ENCODE results near the gene DCTN3.
"Not testable (repeated sequence)": the region's sequence is repeated elsewhere in the genome, so short reads cannot be mapped to it uniquely, and the experiment has no call there.

Gene DCTN3

GRCh38 chr9:34647084-34647403, 26.7 kb upstream of the DCTN3 start:
- no peak for DNase-seq (ENCODE audit: low read depth in 2 of 2)

- DNase-seq (ENCODE audit: low read depth in 2 of 2) = peak; percentile 94 to 96
Observed at GRCh38 chr9:34646211-34647083, 26.2 kb upstream of the DCTN3 start, which contains the start of gene GALT. Gene GALT (plus strand): TSS chr9:34646675. CDS start chr9:34646705, 30 bp downstream.

- DNase-seq (ENCODE audit: low read depth in 2 of 2) = no peak
Observed at GRCh38 chr9:34644766-34645314, 24.5 kb upstream of the DCTN3 start.

GRCh38 chr9:34642679-34643078, 22.4 kb upstream of the DCTN3 start:
- DNase-seq (ENCODE audit: low read depth in 2 of 2) = no peak

GRCh38 chr9:34639322-34639721, 19.0 kb upstream of the DCTN3 start:
- not testable (repeated sequence) for DNase-seq (ENCODE audit: low read depth in 2 of 2)

GRCh38 chr9:34638138-34638445, 17.8 kb upstream of the DCTN3 start:
- no peak for DNase-seq (ENCODE audit: low read depth in 2 of 2)

- DNase-seq (ENCODE audit: low read depth in 2 of 2) = peak; percentile 86 to 87
Observed at GRCh38 chr9:34637356-34638137, 17.3 kb upstream of the DCTN3 start, which contains the start of gene SIGMAR1. Gene SIGMAR1 (minus strand): TSS chr9:34637787. CDS start chr9:34637697, 90 bp downstream.

- DNase-seq (ENCODE audit: low read depth in 2 of 2) = no peak
Observed at GRCh38 chr9:34636791-34637355, 16.6 kb upstream of the DCTN3 start.

- no peak for DNase-seq (ENCODE audit: low read depth in 2 of 2)
Observed at GRCh38 chr9:34635556-34635955, 15.3 kb upstream of the DCTN3 start.

- no peak for DNase-seq (ENCODE audit: low read depth in 2 of 2)
Observed at GRCh38 chr9:34634551-34635248, 14.4 kb upstream of the DCTN3 start.

GRCh38 chr9:34633851-34634550, 13.7 kb upstream of the DCTN3 start:
- DNase-seq (ENCODE audit: low read depth in 2 of 2) = peak; percentile 45 to 48

- DNase-seq (ENCODE audit: low read depth in 2 of 2) = no peak
Observed at GRCh38 chr9:34633166-34633565, 12.9 kb upstream of the DCTN3 start.

- DNase-seq (ENCODE audit: low read depth in 2 of 2) = no peak
Observed at GRCh38 chr9:34630402-34631154, 10.3 kb upstream of the DCTN3 start.

GRCh38 chr9:34629491-34629808, 9.2 kb upstream of the DCTN3 start:
- no peak for DNase-seq (ENCODE audit: low read depth in 2 of 2)

GRCh38 chr9:34628656-34629490, 8.6 kb upstream of the DCTN3 start, which contains the start of gene ARID3C:
Gene ARID3C (minus strand): TSS chr9:34629066. CDS start chr9:34628014, 1,052 bp downstream.
- no peak for DNase-seq (ENCODE audit: low read depth in 2 of 2)

- DNase-seq (ENCODE audit: low read depth in 2 of 2) = no peak
Observed at GRCh38 chr9:34627716-34628655, 7.7 kb upstream of the DCTN3 start.

- DNase-seq (ENCODE audit: low read depth in 2 of 2) = no peak
Observed at GRCh38 chr9:34625186-34625486, 4.8 kb upstream of the DCTN3 start.

GRCh38 chr9:34624475-34625185, 4.3 kb upstream of the DCTN3 start:
- DNase-seq (ENCODE audit: low read depth in 2 of 2) = no peak

Data from stimulated activated CD8-positive, alpha-beta memory T cell treated with anti-CD3 and anti-CD28 coated beads, Interleukin-15, amount 100 ng/mL, for 48 hours (primary cell).